HG03439 (cell line): ENCODE measurements around the gene MCFD2.

ENCODE experiments used
- ATAC-seq: cut with Tn5 transposase; IDR thresholded peaks from one replicate; pipeline ENCODE4 v1.9.1; 2021; ENCODE audit warnings: mild to moderate bottlenecking, moderate library complexity; ENCODE audit not compliant: unreplicated experiment

MCFD2 gene

DNA sequence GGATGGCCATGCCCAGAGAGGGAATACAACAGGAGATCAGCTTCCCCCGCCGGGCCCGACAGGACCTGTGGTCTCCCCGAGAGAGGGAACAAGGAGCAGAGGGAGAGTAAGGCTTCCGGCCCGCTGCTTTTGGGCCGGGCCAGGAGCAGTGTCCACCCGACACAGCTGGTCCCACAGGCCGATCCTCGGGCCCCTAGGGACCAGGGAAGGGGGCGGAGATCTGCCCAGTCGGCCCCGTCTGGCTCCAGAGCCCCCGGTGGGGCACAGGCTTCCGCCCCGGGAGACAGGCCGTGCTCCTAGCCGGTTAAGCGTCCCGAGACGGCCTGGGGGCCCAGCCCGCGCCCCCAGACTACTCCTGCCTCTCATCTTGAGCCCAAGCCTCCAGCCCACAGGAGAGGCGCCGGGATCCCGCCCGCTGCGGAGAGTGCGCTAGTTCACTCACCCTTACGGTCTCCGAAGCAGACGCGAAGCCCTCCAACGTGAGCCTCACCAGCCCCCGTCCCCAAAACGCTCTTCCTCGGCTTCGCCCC, at the start of gene MCFD2:
Gene MCFD2, minus strand, starts transcription at position 526 of the 530 bp plus-strand sequence. CDS start 6,635 bp downstream, outside the sequence.
- ATAC-seq = peak; percentile 19

DNA sequence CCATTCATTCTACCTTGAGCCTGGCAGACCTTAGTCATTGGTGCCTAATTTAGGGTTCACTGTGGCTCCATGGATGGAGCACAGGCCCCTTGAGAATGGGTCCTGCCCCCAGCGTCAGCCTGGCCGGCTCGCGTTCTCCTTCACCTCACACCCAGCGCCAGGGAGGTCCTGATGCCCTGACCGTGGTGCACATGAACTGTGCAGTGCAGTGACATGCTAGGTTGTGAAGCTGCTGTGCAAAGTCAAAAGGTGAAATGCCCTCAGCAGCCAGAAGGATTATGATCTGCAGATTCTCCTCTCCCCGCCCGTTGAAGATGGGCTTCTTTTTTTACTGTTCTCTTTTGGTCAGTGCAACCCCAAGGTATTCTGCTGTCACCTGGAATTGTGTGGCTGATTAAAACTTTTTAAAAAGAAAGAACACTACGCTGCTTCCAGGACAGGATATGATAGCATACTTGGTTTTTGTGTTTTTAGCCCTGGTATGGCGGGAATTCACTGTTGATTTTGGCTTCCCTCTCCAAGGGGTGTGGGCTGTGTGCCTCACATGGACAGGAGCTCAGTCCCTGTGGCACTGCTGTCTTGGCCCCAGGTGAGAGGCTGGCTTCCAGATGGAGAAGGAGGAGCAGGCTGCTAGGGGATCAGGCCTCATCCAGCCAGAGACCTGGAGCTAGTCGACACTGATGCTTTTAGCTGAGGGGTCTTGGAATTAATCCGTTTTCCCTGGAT, 49.4 kb upstream of the MCFD2 start:
- no peak for ATAC-seq

DNA sequence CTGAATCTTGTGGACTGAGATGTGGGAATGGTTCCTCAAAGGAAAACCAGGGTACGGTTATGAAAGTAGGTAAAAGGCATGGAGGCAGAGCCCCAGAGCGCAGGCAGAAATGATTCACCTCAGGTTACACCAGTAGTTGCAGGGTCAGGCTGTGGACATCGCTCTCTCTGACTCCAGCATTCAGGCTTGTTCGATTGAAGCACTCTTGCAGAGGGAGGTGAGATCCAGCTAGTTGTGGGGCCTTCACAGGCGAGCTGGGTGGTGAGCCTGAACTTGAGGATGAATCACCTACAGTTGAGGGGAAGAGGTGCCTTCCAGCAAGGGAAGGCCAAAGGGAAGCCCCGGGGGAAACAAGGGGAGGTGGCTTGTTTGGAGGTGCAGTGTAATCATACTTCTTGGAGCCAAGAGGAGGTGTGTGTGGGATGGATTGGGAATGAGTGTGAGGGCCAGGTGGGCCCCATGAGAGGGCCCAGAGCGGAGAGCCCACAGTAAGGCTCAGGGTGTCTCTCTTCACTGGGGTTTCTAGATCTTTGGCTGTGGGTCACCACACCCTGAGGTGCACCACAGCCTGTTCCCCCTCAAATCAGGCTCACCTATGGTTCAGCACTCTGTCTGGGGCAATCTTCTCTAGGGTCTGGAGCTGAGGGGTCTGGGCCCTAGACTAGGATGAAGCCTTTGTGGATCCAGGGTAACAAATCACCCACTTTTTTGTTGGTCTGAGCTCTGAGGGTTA, 48.5 kb upstream of the MCFD2 start:
- ATAC-seq = no peak

DNA sequence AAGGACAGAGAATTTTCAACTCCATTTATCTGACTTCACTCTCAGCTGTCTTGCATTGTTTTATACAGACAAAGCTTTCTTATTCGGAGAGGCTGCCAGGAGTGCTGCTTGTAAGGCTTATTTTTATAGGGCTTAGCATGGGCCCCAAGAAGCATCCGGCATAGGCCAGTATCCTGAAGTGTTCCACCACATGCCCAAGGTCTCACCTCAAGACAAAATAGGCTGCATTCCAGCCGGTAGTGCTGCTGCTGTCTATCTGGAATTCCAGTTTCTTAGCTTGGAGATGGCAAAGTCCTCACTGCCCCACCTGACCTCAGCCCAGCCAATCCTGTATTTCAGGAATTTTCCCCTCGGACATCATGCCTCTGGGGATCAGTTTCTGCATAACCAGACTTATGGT, 47.6 kb upstream of the MCFD2 start:
- no peak for ATAC-seq

DNA sequence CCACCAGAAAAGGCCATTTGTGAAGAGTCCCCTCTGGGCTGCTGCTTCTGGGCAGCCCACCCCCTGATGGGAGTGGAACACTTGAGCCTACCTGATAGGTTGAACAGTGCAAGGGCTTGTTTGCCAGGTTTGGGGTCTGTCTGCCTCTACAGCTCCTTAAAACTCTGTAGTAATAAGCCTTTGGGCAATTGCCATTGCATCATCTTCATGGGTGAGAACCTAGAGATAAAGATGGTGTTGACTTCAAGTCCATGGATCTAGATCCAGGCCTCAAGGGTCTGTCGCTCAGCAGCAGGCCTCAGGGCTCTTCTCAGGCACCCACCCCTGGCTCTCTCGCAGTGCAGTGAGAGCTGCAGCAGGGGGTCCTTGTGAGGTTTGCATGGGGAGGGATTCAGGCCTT, 47.1 kb upstream of the MCFD2 start:
- ATAC-seq = no peak

DNA sequence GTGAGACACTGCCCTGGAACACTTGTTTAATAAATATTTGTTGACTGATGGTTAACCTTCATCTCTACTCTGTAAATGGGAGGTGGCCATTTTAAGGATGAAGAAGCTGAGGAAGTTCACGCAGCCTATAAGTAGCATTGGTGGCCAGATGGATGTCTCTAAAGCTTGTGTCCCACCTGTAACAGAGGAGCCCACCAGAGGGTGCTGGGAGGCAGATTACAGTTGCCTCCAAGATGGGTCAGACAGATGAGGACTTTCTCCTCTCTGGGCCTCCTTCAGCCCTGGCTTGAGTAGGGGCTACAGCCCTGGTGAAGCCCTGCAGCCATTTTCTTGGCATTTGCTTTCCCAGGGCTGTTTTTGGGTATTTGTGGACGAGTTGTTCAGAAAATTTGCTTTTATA, 45.0 kb upstream of the MCFD2 start:
- no peak for ATAC-seq

DNA sequence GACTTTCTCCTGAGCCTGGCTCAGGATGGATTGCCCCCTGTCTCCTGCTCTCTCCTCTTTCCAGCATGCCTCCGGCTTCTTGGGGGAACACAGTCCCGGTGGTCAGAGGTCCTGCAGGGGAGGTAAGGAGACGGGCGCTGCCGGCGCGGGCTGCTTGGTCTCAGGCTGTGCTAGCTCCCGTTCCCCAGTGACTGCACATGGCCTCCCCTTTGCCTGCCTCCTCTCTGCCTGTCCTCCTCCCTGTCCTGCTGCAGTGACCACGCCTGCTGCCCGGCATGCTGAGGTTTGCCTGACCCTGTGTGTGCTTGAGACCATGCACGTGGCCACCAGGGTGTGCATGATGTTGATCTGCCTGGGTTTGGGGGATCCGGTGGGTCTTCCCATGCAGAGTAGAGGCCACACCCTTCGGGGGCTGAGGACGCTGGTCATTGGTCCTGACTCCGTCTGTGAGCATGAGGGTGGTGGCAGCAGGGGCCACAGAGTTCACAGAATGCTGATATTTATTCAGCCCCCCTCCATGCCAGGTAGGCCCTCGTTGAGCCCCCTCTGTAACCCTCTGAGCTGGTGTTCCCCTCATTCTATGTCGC, 42.9 kb upstream of the MCFD2 start:
- ATAC-seq = no peak

DNA sequence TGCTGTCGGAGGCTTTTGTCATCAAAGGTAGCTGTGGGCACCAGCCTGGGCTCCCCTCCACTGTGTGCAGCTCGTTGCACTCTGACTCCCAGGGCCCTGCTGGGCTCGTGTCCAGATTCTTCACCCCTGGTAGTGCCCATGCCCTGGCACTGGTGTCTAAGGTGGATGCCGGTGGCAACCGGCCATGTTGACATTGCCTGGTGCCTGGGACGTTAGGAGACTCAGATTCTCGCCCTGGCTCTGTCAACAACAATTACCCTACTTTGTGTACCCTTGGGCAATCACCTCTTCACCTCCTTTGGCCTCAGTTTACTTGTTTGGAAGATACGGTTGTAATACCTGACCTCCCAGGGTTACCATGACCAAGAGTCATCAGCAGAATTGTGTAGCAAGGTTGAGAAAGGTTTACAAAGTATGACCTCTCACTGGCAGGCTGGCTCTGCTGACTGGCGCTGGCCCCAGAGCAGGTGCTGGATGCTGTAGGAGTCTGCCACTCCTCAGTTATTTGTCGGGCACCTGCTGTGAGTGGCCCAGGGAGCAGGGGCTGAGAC, 41.5 kb upstream of the MCFD2 start:
- no peak for ATAC-seq

DNA sequence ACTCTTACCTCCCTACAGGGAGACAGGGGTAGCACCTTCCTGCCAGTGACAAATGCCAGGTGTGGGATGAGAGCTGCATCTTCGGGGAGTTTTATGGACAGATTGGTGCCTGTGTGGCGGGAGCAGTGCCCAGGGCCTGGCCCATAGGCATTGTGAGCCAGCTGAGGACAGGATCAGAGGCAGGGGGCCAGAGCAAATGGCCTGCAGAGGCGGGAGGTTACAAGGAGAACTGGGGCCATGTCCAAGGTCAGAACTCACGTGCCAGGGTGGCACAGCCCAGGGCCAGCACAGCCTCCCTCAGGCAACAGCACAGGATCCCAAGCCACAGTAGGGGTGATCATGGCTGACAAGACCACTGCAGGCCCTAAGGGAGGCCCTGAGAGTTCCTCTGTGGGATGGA, 40.2 kb upstream of the MCFD2 start:
- no peak for ATAC-seq

DNA sequence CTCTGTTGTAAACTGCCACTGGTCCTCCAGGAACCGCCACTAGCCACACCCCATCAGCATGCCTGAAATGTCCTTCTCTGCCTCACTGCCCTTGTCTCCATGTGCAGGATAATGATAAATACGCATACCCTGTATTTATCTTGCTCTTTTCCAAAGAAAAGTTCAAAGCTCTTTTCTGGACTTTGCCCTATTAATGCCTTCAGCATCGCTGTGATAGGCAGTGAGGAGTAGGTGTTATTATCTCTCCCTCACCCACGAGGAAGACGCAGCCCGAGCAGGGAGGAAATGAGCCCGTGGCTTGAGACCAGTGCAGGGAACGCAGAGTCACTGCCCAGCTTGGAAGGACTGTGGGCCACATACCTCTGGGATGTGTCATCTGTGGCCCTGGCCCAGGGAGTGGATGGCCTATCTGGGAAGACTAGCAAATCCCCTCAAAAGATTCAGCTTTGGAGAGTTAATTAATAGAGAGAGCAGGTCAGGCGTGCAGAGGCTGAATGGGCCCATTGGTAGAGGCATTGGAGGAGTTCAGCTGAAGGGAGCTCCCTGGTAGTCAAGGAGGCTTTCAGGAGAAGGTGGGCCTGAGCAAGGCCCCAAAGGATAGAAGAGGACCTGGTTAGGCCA, 39.5 kb upstream of the MCFD2 start:
- no peak for ATAC-seq

DNA sequence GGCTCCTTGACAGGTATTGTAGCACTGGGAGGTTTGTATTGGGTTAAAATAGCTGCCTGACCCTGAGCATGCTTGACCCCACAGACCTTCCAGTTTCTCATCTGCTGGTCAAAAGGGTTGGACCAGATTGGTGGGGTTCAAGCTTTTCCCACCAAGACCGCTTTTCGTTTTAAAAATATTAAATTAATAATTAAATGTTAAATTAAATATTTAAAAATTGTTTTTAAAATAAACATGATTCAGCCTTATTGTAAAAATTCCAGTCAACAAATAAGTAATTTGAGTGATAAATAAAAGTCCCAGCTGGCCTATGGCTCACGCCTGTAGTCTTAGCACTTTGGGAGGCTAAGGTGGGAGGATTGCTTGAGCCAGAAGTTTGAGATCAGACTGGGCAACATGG, 36.6 kb upstream of the MCFD2 start:
- no peak for ATAC-seq

DNA sequence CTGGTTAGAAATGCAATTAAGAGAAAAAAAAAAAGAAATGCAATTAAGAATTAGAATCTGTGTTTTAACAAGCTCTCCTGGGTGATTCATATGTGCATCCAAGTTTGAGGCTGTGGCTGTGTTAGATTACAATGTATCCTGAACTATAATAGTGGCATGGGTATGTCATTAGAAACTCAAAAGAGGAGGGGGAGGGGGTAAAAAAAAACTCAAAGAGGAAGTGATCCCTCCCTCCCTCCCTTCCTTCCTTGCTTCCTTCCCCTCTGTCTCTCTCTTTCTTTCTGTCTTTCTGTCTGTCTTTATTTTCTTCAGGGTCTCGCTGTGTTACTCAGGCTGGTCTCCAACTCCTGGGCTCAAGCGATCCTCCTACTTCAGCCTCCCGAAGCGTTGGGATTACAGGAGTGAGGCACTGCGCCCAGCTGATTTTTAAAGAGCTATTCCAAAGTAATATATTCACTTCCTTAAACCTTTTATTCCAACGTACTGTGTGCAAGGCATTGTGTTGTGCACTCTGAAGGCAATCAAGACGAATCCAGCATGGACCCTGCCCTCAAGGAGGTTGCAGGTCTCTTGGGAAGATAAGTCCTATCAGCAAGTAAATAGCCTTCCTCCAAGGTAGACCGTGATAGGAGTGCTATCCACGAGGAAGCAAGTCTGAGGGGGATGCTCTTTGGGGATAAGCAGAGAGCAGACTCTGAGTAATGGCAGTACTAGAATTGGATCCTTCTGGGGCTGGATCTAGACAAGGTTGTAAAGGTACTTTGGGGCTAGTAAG, 35.9 kb upstream of the MCFD2 start:
- ATAC-seq = no peak

DNA sequence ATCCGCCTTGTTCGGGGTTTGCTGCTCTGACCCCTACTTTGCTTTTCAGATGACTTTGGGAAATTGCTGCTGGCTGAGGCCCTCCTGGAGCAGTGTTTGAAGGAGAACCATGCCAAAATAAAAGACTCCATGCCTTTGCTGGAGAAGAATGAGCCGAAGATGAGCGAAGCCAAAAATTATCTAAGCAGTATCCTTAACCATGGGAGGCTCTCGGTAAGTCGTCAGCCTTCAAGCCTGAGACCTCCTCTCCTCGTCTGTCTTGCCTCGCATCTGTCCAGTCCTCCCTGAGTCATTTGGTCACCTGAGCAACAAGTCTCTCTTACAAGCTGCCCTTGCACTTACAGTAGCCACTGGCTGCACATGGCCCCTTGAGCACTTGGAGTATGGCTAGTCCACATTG, 34.7 kb upstream of the MCFD2 start:
- no peak for ATAC-seq

DNA sequence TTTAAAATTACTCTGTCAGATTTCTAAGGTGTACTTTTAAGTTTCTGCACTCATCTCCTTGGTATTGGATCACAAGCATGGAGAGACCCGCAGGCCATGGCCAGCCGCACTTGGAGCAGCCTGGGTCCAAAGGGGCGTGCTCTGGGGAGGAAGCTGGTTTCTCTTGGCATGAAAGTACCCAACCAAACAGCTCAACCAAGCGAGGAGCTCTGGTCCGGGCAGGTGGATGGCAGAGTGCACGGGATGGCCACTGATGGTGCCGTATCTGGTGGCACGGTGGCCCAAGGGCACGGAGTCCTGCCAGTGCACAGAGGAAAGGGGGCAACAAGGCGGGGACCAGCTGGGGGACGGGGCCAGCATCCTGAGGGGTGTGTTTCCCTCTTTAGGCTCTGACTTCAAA, 32.2 kb upstream of the MCFD2 start:
- no peak for ATAC-seq

DNA sequence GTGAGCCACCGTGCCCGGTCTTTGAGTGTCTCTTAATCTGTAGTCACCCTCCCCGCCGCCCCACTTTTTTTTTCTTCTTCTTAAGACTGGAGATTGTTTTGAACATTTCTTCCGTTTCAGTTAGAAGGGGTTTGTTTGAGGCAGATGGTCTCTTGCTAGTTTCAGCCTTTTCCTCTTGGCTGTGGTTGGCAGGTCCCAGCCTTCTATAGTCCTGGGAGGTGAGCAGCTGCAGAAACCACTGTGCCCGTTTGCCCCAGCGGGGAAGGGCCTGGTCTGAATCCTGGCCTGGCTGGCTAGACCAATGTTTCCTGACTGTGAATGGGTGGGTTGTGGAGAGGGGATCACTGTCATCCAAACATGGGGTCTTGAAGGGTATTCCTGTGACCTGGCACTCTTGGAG, 30.1 kb upstream of the MCFD2 start:
- no peak for ATAC-seq

DNA sequence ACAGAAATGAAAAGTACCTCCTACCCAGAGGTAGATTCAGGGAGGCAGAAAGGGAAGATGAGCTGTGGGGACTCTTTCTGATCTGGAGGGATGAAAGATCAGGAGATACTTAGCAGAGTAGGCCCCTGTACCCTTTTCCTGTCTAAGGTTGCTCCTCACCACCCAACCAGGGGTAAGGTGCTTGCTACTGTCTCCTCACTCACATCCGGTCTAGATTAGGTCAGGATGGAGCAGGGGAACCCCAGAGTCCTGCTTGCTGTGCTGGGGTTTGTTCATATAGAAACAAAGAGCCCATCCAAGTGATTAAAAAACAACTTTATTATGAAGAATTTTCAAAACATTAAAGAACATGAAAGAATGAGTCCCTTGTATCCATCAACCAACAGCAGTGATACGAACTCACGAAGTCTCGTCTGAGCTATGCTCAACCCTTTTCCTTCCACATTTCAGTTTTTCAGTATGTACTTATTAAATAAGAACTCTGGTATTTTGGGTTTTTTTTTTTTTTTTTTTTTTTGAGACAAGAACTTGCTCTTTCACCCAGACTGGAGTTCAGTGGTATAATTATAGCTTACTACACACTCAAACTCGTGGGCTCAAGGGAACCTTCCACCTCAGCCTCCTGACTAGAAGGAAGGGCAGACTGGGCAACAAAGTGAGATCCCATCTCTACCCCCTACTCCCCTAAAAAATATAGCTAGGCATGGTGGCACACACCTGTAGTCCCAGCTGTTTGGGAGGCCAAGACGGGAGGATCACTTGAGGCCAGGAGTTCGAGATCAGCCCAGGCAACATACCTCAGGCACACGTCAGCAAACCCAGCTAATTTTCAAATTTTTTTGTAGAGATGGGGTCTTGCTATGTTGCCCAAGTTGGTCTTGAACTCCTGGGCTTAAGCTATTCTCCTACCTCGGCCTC, 28.5 kb upstream of the MCFD2 start:
- peak; percentile 32 for ATAC-seq

DNA sequence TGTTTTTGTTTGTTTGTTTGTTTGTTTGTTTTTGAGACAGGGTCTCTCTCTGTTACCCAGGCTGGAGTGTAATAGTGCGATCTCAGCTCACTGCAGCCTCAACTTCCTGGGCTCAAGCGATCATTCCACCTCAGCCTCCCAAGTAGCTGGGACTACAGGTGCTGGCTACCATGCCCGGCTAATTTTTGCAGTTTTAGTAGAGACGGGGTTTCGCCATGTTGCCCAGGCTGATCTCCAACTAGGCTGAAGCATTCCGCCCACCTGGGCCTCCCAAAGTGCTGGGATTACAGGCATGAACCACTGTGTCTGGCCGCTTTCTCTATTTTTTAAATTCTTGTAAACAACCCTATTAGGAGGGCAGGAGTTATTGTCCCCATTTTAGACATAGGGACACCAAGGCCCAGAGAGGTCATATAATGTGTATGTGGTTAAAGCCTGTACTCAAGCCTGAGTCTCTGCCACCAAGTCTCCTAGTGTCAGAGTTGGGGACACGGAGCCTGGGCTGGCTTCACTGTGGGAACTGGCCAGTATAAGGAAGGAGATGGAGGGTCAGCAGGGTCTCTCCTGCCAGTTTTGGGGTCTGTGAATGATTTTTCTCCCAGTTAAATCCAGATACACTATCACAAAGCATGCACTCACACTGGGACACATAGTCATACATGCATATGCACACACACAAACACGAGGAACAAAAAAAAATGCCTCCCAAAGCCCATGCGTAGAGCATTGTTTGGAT, 27.5 kb upstream of the MCFD2 start:
- no peak for ATAC-seq

DNA sequence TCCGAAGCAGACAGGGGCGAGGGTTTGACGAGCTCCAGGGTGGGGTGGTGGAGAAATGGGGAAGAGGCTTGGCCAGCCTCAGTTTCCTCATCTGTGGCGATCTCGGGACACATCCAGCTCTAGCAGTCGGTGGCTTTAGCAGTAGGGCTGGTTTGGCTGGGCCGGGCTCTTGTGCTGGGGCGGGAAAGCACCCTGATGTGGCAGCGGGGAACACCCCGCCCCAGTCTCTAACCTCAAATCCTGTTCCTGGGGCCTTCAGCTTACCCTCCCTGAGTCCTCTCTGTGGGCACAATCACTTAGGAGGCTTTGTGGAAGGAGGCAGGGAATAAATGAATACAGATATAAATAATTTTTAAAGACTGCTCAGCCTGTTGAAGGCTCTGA, 26.5 kb upstream of the MCFD2 start:
- peak; percentile 28 for ATAC-seq
